CD4-positive, alpha-beta T cell (primary cell): Measurements from ENCODE around the gene DLL1. TPM values are rescaled to one million over a fixed set of nuclear protein-coding genes. Genes with fewer than 3 reads are reported as not detected.

Experiments used
- ATAC-seq: fragments of 200-7000 bp; cut with Tn5 transposase; one replicate; pipeline ENCODE4 v1.10.0; 2022; ENCODE audit warnings: mild to moderate bottlenecking; ENCODE audit not compliant: poor library complexity
- CTCF ChIA-PET: fragments of 350-600 bp; sonication (Branson Sonifier 250); formaldehyde crosslinking; loops from one replicate; lab custom pipeline; 2021; ENCODE audit warnings: antibody characterized with exemption, inconsistent platforms; lab: Charles Lee
- POLR2A ChIA-PET: fragments of 350-600 bp; sonication (Branson Sonifier 250); formaldehyde crosslinking; loops from one replicate; lab custom pipeline; 2021; ENCODE audit warnings: antibody characterized with exemption, inconsistent platforms; lab: Charles Lee
- DNase-seq, 14 experiments: peaks; one replicate each; pipeline ENCODE4 v3.0.0-alpha.2; 2013 to 2020; ENCODE audit warnings: mixed read lengths in 2 of 14
- H3K27ac ChIP-seq, 2 donors: one replicate each; pipeline versions ENCODE4 v1.5.1 to v1.7.0; 2013; ENCODE audit warnings: low read length in 2 of 2, low read depth in 1 of 2, mild to moderate bottlenecking in 1 of 2
- H3K27me3 ChIP-seq, 2 experiments: 1 replicate in 1 of 2; 2 replicates in 1 of 2; pipeline versions ENCODE4 v1.6.1 to v1.7.0; 2013; ENCODE audit warnings: low read length in 2 of 2, control low read depth in 1 of 2, mild to moderate bottlenecking in 1 of 2, moderate library complexity in 1 of 2; ENCODE audit not compliant: insufficient read depth in 2 of 2, control insufficient read depth in 1 of 2
- H3K36me3 ChIP-seq: one replicate; pipeline ENCODE4 v1.6.1; 2013; ENCODE audit warnings: low read length, control low read depth; ENCODE audit not compliant: insufficient read depth
- H3K4me1 ChIP-seq: one replicate; pipeline ENCODE4 v1.6.1; 2013; ENCODE audit warnings: low read length, control low read depth; ENCODE audit not compliant: insufficient read depth
- H3K4me3 ChIP-seq: one replicate; pipeline ENCODE4 v1.5.1; 2013; ENCODE audit warnings: mild to moderate bottlenecking, low read length, moderate library complexity
- H3K9me3 ChIP-seq, 2 experiments: 1 replicate in 1 of 2; 2 replicates in 1 of 2; pipeline versions ENCODE4 v1.6.1 to v1.7.0; 2013; ENCODE audit warnings: low read length in 2 of 2, mild to moderate bottlenecking in 2 of 2, control low read depth in 1 of 2, moderate library complexity in 1 of 2; ENCODE audit not compliant: control insufficient read depth in 1 of 2, insufficient read depth in 1 of 2
- H3K27ac Mint-ChIP-seq: one replicate; pipeline ENCODE4 v1.8.0; 2020; ENCODE audit warnings: mixed read lengths
- H3K27me3 Mint-ChIP-seq: one replicate; pipeline ENCODE4 v1.8.0; 2021; ENCODE audit warnings: mixed read lengths
- H3K36me3 Mint-ChIP-seq: one replicate; pipeline ENCODE4 v1.8.0; 2021; ENCODE audit warnings: low read depth, mixed read lengths
- H3K4me1 Mint-ChIP-seq: one replicate; pipeline ENCODE4 v1.8.0; 2021; ENCODE audit warnings: low read depth, mixed read lengths
- H3K4me3 Mint-ChIP-seq: one replicate; pipeline ENCODE4 v1.8.0; 2020; ENCODE audit warnings: mild to moderate bottlenecking, mixed read lengths
- H3K9me3 Mint-ChIP-seq: one replicate; pipeline ENCODE4 v1.8.0; 2020; ENCODE audit warnings: mixed read lengths
- intact Hi-C, 2 experiments: fragments of 100-400 bp; cut with DNase I in 1 of 2; cut with micrococcal nuclease in 1 of 2; formaldehyde crosslinking; loops; one replicate each; pipeline versions ENCODE4 v1.15.1 to v1.9.0; 2023 to 2025; cut with DNase I, micrococcal nuclease
- total RNA-seq, 174 experiments: library from RNA in 2 of 174; stranded (reverse) in 2 of 174; gene quantifications; one replicate each; pipeline ENCODE4 v1.2.3 and lab custom pipeline; 2021 to 2026
- TF ChIP-seq, protein P1 (sequence below): fragments of 200-600 bp; IDR thresholded peaks from one replicate; pipeline ENCODE4 v1.8.0; 2022; ENCODE audit warnings: antibody characterized with exemption, mild to moderate bottlenecking

DLL1 gene
- total RNA-seq, 2 experiments from 2014 or later: 7.1 to 7.2 TPM

DNA sequence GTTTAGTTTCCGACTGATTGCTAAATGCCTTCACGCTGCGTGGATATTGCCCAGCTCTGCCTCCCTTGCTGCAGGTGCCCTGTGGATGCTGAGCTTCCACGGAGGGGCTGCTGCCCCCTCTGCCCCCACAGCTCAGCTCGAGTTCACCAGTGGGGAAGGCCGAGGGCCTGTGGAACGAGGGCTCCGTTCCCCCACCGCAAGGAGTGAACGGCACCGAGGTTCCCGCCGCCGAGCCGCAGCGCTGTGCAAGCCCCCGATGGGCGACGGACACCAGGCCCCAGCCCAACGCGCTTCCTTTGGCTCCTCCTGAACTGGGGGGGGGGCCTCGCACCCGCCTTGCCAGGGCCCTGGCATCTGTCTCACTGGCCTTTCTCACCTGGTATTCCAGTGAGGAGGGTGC lies 17.7 kb downstream of the DLL1 start:
- H3K36me3 Mint-ChIP-seq: peaks cover 17% of the 10 kb centered on the region
- Histone ChIP-seq H3K4me1 (peaks cover 36% of the 10 kb centered on the region), H3K27ac (no peak overlapping the region), H3K9me3 (peaks cover 0 to 50% of the 10 kb centered on the region in 2 experiments), H3K4me3 (no peak overlapping the region), H3K36me3 (no peaks in the 10 kb centered on the region), H3K27me3 (peaks cover 0 to 2% of the 10 kb centered on the region in 2 experiments)
- TF ChIP-seq, protein P1, sequence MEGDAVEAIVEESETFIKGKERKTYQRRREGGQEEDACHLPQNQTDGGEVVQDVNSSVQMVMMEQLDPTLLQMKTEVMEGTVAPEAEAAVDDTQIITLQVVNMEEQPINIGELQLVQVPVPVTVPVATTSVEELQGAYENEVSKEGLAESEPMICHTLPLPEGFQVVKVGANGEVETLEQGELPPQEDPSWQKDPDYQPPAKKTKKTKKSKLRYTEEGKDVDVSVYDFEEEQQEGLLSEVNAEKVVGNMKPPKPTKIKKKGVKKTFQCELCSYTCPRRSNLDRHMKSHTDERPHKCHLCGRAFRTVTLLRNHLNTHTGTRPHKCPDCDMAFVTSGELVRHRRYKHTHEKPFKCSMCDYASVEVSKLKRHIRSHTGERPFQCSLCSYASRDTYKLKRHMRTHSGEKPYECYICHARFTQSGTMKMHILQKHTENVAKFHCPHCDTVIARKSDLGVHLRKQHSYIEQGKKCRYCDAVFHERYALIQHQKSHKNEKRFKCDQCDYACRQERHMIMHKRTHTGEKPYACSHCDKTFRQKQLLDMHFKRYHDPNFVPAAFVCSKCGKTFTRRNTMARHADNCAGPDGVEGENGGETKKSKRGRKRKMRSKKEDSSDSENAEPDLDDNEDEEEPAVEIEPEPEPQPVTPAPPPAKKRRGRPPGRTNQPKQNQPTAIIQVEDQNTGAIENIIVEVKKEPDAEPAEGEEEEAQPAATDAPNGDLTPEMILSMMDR: no peak
- CTCF ChIA-PET: no interaction called here
- H3K27me3 Mint-ChIP-seq: no peaks in the 10 kb centered on the region
- DNase-seq (no peak), ATAC-seq (no peak)
- H3K9me3 Mint-ChIP-seq: no peaks in the 10 kb centered on the region
- intact Hi-C loops: loop anchor here in 1 of 2 experiments (5.0 kb wide), 1 partner anchor 34 kb away; the partner anchor contains the start of gene FAM120B
- peaks cover 29% of the 10 kb centered on the region for H3K4me1 Mint-ChIP-seq
- H3K27ac Mint-ChIP-seq: peak overlapping the region; percentile 92
- peak overlapping the region; percentile 63 for H3K4me3 Mint-ChIP-seq
- POLR2A ChIA-PET: interaction anchor here (1.4 to 2.0 kb wide), 4 partner anchors 34 to 283 kb away, joined by 4 to 22 read pairs (median 12); partner anchors contain the start of gene FAM120B

DNA sequence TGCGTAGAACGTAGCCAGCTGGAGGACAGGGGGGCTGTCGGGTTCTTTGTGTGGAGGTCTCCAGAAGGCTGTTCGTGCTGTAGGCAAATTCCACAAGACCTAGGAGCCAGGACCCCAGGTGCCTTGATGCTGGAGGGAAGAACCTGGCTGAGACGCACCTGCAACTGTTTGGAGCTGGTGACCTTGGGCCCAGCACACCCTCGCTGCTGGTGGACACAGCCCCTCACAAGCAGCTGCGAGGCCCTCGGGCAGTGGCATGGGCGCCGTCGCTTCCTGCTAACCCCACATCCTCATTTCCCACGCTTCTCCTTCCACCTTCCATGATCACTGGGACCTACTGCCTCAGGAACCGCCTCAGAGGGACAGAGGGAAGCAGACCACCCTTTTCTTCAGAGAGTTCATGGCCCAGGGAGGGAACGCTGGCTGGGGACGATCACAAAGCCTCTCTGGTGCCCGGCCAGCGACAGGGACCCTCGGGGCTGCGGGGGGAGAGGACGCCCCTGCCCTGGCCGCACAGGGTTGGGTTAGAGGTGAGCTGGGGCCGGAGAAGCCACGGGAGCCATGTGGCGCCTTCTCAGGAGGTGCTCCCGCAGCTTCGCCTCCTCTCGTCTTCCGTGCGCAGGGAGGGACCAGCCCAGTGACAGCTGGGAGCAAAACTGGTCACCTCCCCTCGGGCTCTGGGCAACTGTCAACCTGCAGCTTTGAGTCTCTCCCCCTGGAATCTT lies 18.4 kb downstream of the DLL1 start:
- intact Hi-C loops: loop anchor here in 1 of 2 experiments (1.0 to 5.0 kb wide), 2 partner anchors 17 to 35 kb away; partner anchors contain the start of gene FAM120B
- Histone ChIP-seq H3K27ac (peak overlapping the region; percentile 29 to 65), H3K27me3 (peaks cover 0 to 2% of the 10 kb centered on the region in 2 experiments), H3K4me1 (peaks cover 30% of the 10 kb centered on the region), H3K9me3 (peaks cover 0 to 50% of the 10 kb centered on the region in 2 experiments), H3K36me3 (no peaks in the 10 kb centered on the region), H3K4me3 (peak overlapping the region; percentile 56)
- ChIA-PET CTCF (no interaction called here), POLR2A (interaction anchor here (1.1 to 2.0 kb wide), 11 partner anchors 8 to 571 kb away, joined by 3 to 50 read pairs (median 7); partner anchors contain the start of genes C6orf120, DLL1, FAM120B and PSMB1)
- DNase-seq: no peak
- H3K27me3 Mint-ChIP-seq: no peaks in the 10 kb centered on the region
- no peak for ATAC-seq
- peak overlapping the region; percentile 92 for H3K27ac Mint-ChIP-seq
- H3K36me3 Mint-ChIP-seq: peaks cover 17% of the 10 kb centered on the region
- H3K4me3 Mint-ChIP-seq: peak overlapping the region; percentile 86
- TF ChIP-seq, protein P1: no peak
- H3K4me1 Mint-ChIP-seq: peaks cover 25% of the 10 kb centered on the region
- no peaks in the 10 kb centered on the region for H3K9me3 Mint-ChIP-seq

DNA sequence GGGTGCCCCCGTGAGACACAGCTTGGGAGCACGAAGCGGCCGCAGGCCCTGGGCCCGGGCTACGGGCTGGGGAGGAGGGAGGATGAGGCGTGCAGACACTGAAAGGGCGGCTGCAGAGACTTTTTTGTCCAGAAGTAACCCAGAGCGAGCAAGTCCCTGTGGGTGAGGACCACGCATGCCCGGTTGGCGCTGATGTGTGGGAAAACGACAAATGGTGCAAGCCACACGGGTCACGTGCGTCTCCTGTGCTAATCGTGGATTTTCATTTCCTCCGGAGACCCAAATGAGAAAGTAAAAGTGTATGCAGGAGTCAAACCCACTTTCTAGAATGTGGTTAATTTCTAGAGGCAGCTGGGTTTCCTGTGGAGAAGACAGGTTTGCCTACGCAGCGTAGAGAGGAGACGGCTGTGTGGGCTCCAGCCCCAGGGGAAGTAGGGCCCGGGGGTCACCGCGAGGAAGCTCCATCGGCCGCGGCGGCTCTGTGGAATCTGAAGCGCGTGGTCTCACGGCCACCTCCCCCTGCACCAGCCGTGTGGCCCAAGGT lies 19.0 kb downstream of the DLL1 start:
- peak overlapping the region; percentile 92 for H3K27ac Mint-ChIP-seq
- Histone ChIP-seq H3K27me3 (peaks cover 0 to 2% of the 10 kb centered on the region in 2 experiments), H3K4me3 (peak overlapping the region; percentile 56), H3K4me1 (peaks cover 30% of the 10 kb centered on the region), H3K27ac (peak overlapping the region; percentile 29 to 65), H3K9me3 (peaks cover 0 to 46% of the 10 kb centered on the region in 2 experiments), H3K36me3 (no peaks in the 10 kb centered on the region)
- intact Hi-C loops: loop anchor here (1.0 to 5.0 kb wide), 3 partner anchors 17 to 35 kb away; partner anchors contain the start of gene FAM120B (in 1 of the 2)
- peaks cover 22% of the 10 kb centered on the region for H3K4me1 Mint-ChIP-seq
- POLR2A ChIA-PET: interaction anchor here (1.1 to 2.0 kb wide), 12 partner anchors 9 to 570 kb away, joined by 3 to 50 read pairs (median 7); partner anchors contain the start of genes C6orf120, DLL1, FAM120B and PSMB1
- peaks cover 13% of the 10 kb centered on the region for H3K36me3 Mint-ChIP-seq
- H3K9me3 Mint-ChIP-seq: no peaks in the 10 kb centered on the region
- no peaks in the 10 kb centered on the region for H3K27me3 Mint-ChIP-seq
- peak overlapping the region; percentile 86 for H3K4me3 Mint-ChIP-seq
- DNase-seq: peak; percentile 38 to 92 (median 72)
- CTCF ChIA-PET: no interaction called here
- ATAC-seq: peak; percentile 88
- TF ChIP-seq, protein P1: no peak
